ENCODE measurements around the gene ADD3.

ADD3 gene

GRCh38 chr10:110078317-110078716, 70.5 kb downstream of the ADD3 start:
- no peak for TF ChIP-seq FOXK2 (IDR thresholded peaks at IDR 0.05)
- no peak for TF ChIP-seq NFRKB (IDR thresholded peaks at IDR 0.05)
- TF ChIP-seq ARNT (IDR thresholded peaks at IDR 0.05): no peak
- TF ChIP-seq ELF4 (IDR thresholded peaks at IDR 0.05): no peak
- no peak for TF ChIP-seq ZNF384 (IDR thresholded peaks at IDR 0.05)
- no peak for TF ChIP-seq BHLHE40 (IDR thresholded peaks at IDR 0.05; ENCODE audit: borderline replicate concordance)
- TF ChIP-seq FOXM1 (IDR thresholded peaks at IDR 0.05; ENCODE audit: borderline replicate concordance): no peak
- no peak for TF ChIP-seq CTBP1 (IDR thresholded peaks at IDR 0.05; ENCODE audit: borderline replicate concordance)
- no peak for TF ChIP-seq FOXA1 (IDR thresholded peaks at IDR 0.05)
- TF ChIP-seq PKNOX1 (IDR thresholded peaks at IDR 0.05): no peak
- TF ChIP-seq SP1 (IDR thresholded peaks at IDR 0.05): no peak
- no peak for TF ChIP-seq L3MBTL2 (conservative IDR thresholded peaks at IDR 0.05)
- no peak for TF ChIP-seq LEF1 (IDR thresholded peaks at IDR 0.05; ENCODE audit: borderline replicate concordance)
- no peak for TF ChIP-seq SUZ12 (IDR thresholded peaks at IDR 0.05)
- TF ChIP-seq TARDBP (IDR thresholded peaks at IDR 0.05): no peak
- no peak for TF ChIP-seq HDGF (IDR thresholded peaks at IDR 0.05; ENCODE audit: borderline replicate concordance)
- ChIA-PET POLR2A (no interaction called here), CTCF (no interaction called here)
- DNase-seq (ENCODE audit: extremely low spot score): no peak

DNA sequence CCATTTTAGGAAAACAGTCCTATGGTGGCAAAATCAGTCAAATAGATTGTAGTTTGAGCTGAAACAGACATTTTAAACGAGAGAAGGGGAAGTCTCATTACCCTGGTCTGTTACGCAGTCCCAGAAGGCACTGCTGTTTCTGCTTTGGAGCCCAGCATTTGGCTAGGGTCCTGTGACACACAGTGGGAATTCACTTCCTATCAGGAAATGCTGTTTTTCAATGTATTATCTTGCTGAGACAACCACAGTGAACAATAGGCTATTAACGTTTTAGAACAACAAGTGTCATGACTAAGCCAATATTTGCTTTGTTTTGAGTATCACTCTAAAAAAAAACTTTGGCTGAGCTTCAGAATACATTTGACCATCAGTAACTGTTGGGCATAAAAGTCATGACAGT, 74.1 kb downstream of the ADD3 start:
- POLR2A ChIA-PET: no interaction called here
- DNase-seq (ENCODE audit: extremely low spot score): no peak
- TF ChIP-seq PKNOX1 (IDR thresholded peaks at IDR 0.05) (no peak), FOXA1 (IDR thresholded peaks at IDR 0.05) (0 out of 2 replicates have a peak, but pooled peaks have one; percentile 46)

DNA sequence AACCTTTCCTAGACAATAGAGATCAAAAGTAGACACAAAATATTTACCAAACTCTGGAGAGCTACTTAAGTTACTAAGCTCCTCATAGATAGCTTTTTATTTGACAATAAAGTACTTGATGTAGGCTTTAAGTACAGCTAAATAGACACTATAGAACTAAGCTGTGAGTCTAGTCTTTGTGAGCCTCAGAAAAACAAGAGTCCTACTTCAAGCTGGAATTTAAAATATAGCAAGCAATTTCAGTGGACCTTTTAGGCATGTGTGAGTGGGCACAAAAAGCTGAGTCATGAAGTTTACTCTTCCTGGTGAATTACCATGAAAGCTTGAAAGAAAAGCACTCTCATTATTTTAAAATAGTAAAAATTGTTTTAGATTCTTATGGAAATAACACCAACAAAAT, 76.1 kb downstream of the ADD3 start:
- DNase-seq (ENCODE audit: extremely low spot score): no peak
- ChIA-PET CTCF (no interaction called here), POLR2A (interaction anchor here (0.8 kb wide), 1 partner anchor 482 kb away, joined by 3 read pairs; no protein-coding TSS in a partner anchor)
- TF ChIP-seq PKNOX1 (IDR thresholded peaks at IDR 0.05): no peak
- TF ChIP-seq HDGF (IDR thresholded peaks at IDR 0.05; ENCODE audit: borderline replicate concordance): no peak
- TF ChIP-seq ARNT (IDR thresholded peaks at IDR 0.05): no peak
- TF ChIP-seq NFRKB (IDR thresholded peaks at IDR 0.05): no peak
- no peak for TF ChIP-seq L3MBTL2 (conservative IDR thresholded peaks at IDR 0.05)
- no peak for TF ChIP-seq SP1 (IDR thresholded peaks at IDR 0.05)
- no peak for TF ChIP-seq FOXM1 (IDR thresholded peaks at IDR 0.05; ENCODE audit: borderline replicate concordance)
- TF ChIP-seq TARDBP (IDR thresholded peaks at IDR 0.05): no peak
- TF ChIP-seq ELF4 (IDR thresholded peaks at IDR 0.05): no peak
- TF ChIP-seq FOXK2 (IDR thresholded peaks at IDR 0.05): no peak
- no peak for TF ChIP-seq SUZ12 (IDR thresholded peaks at IDR 0.05)
- TF ChIP-seq BHLHE40 (IDR thresholded peaks at IDR 0.05; ENCODE audit: borderline replicate concordance): no peak
- TF ChIP-seq ZNF384 (IDR thresholded peaks at IDR 0.05): no peak
- no peak for TF ChIP-seq LEF1 (IDR thresholded peaks at IDR 0.05; ENCODE audit: borderline replicate concordance)
- no peak for TF ChIP-seq CTBP1 (IDR thresholded peaks at IDR 0.05; ENCODE audit: borderline replicate concordance)

More for the DNA sequence above, 74.1 kb downstream of the ADD3 start:
- CTCF ChIA-PET: no interaction called here

DNA sequence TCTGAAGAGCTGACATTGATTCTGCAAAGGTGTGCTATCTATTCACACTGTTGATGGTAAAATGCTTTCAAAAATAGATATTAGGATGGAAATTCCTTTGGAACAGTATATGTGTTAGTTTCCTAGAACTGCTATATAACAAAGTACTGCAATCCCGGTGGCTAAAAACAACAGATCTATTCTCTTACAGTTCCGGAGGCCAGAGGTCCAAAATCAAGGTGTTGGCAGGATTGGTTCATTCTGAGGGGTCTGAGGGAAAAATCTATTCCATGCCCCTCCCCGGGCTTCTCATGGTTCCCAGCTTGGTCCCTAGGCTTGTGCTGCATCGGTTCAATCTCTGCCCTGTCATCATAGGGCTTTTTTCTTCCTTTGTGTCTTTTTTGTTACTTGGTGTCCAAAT, 79.9 kb downstream of the ADD3 start:
- TF ChIP-seq L3MBTL2 (conservative IDR thresholded peaks at IDR 0.05) (no peak), SUZ12 (IDR thresholded peaks at IDR 0.05) (no peak), FOXA1 (IDR thresholded peaks at IDR 0.05) (no peak), HDGF (IDR thresholded peaks at IDR 0.05; ENCODE audit: borderline replicate concordance) (no peak), SP1 (IDR thresholded peaks at IDR 0.05) (no peak), ELF4 (IDR thresholded peaks at IDR 0.05) (no peak), ARNT (IDR thresholded peaks at IDR 0.05) (no peak), ZNF384 (IDR thresholded peaks at IDR 0.05) (no peak), FOXM1 (IDR thresholded peaks at IDR 0.05; ENCODE audit: borderline replicate concordance) (no peak), BHLHE40 (IDR thresholded peaks at IDR 0.05; ENCODE audit: borderline replicate concordance) (no peak), PKNOX1 (IDR thresholded peaks at IDR 0.05) (no peak), NFRKB (IDR thresholded peaks at IDR 0.05) (no peak), TARDBP (IDR thresholded peaks at IDR 0.05) (no peak), CTBP1 (IDR thresholded peaks at IDR 0.05; ENCODE audit: borderline replicate concordance) (no peak), FOXK2 (IDR thresholded peaks at IDR 0.05) (no peak), LEF1 (IDR thresholded peaks at IDR 0.05; ENCODE audit: borderline replicate concordance) (no peak)
- POLR2A ChIA-PET: no interaction called here
- no peak for DNase-seq (ENCODE audit: extremely low spot score)
- CTCF ChIA-PET: no interaction called here

DNA sequence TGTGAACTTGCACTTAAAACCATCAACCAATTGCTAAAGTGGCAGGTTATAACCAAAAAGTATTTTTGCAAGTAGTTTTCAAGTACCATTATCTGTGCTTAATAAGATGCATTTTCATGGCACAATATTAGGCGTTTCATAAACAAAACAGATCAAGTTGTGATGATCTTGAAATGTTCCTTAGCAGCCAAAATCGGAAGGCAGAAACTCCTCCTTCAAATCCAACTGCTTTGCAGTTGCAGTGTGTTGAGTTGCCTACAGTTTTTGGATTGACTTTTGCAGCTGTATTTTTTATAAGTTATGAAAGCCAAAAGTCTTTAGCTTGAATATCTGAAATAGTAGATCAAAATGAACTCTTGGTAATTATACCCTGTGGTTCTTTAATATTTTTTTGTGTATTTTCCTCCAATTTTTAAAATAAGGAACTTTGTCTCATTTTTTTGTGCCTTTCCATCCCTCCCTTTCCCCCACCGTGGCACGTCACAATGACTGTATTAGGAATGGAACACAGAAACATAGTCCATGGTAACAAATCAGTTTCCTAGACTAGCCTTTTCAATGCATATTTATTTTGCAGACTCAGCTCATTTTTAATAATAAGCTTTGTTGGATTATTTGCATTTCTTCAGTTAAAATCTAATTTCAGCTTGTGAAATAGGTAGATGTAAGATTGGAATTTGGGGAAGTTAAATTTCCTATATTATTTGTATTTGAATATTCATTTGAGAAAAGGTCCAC, 80.8 kb downstream of the ADD3 start:
- CTCF ChIA-PET: no interaction called here

More for the DNA sequence above, 80.8 kb downstream of the ADD3 start:
- no peak for DNase-seq (ENCODE audit: extremely low spot score)
- POLR2A ChIA-PET: no interaction called here
- no peak for TF ChIP-seq CTBP1 (IDR thresholded peaks at IDR 0.05; ENCODE audit: borderline replicate concordance)
- no peak for TF ChIP-seq ZNF384 (IDR thresholded peaks at IDR 0.05)
- no peak for TF ChIP-seq BHLHE40 (IDR thresholded peaks at IDR 0.05; ENCODE audit: borderline replicate concordance)
- no peak for TF ChIP-seq FOXA1 (IDR thresholded peaks at IDR 0.05)
- no peak for TF ChIP-seq HDGF (IDR thresholded peaks at IDR 0.05; ENCODE audit: borderline replicate concordance)
- TF ChIP-seq L3MBTL2 (conservative IDR thresholded peaks at IDR 0.05): no peak
- TF ChIP-seq TARDBP (IDR thresholded peaks at IDR 0.05): no peak
- no peak for TF ChIP-seq SP1 (IDR thresholded peaks at IDR 0.05)
- TF ChIP-seq NFRKB (IDR thresholded peaks at IDR 0.05): no peak
